Fibroblast of mammary gland (primary cell): Measurements from ENCODE around the gene MRPS15.
"Not testable (repeated sequence)": the region's sequence is repeated elsewhere in the genome, so short reads cannot be mapped to it uniquely, and the experiment has no call there.

Experiments used
- DNase-seq: peaks from one replicate; pipeline ENCODE4 v3.0.0-alpha.2; 2010; ENCODE audit warnings: low read depth
- H3K4me3 ChIP-seq: 2 replicates; pipeline ENCODE4 v1.5.1; 2011; ENCODE audit warnings: low read depth, mild to moderate bottlenecking, low read length, moderate library complexity; ENCODE audit not compliant: control insufficient read depth
- CTCF ChIP-seq: conservative IDR thresholded peaks from 2 replicates; pipeline ENCODE4 v1.5.1; 2011; ENCODE audit warnings: low read depth, low read length, inconsistent platforms; ENCODE audit not compliant: control insufficient read depth, insufficient read depth

The MRPS15 gene

GRCh38 chr1:36493524-36493923 is 29.3 kb upstream of the MRPS15 start:
- TF ChIP-seq CTCF: no peak
- no peak overlapping the region for H3K4me3 ChIP-seq
- DNase-seq: no peak

- no peak overlapping the region for H3K4me3 ChIP-seq
- no peak for DNase-seq
- TF ChIP-seq CTCF: no peak
Measured at GRCh38 chr1:36492491-36492890, 28.3 kb upstream of the MRPS15 start.

DNA sequence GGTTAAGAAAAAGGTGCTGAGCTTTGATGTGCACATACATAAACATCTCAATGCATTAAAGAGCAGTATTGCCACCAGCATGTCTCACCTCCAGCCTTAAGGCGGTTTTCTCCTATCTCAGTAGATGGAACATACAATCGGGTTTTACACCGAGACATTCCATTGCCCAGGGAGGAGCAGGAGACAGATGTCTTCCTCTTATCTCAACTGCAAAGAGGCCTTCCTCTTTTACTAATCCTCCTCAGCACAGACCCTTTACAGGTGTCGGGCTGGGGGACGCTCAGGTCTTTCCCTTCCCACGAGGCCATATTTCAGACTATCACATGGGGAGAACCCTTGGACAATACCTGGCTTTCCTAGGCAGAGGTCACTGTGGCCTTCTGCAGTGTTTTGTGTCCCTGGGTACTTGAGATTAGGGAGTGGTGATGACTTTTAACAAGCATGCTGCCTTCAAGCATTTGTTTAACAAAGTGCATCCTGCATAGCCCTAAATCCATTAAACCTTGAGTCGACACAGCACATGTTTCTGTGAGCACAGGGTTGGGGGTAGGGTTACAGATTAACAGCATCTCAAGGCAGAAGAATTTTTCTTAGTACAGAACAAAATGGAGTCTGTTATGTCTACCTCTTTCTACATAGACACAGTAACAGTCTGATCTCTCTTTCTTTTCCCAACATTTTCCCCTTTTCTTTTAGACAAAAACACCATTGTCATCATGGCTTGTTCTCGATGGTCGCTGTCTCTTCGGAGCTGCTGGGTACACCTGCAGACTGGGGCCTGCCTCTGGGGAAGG is 25.3 kb upstream of the MRPS15 start:
- not testable (repeated sequence) for DNase-seq, H3K4me3 ChIP-seq

DNA sequence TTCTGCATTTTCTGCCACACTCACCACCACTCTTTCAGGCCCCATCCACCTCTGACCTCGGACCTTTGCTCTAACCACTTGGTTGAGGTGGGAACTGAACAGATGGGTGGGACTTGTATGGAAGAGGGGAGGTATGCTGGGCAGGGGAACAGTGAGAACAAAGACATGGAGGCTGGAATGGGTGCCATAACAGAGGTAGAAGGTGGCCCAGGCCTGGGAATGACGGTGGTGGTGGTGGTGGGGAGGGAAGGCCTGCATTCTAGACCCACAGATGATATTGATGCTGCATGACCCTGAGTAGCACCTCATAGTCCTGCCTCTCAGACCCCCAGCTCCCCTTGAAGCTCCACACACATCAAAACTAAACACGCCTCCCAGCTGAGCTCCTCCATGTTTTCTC is 23.7 kb upstream of the MRPS15 start:
- no peak overlapping the region for H3K4me3 ChIP-seq
- no peak for TF ChIP-seq CTCF
- DNase-seq: no peak

DNA sequence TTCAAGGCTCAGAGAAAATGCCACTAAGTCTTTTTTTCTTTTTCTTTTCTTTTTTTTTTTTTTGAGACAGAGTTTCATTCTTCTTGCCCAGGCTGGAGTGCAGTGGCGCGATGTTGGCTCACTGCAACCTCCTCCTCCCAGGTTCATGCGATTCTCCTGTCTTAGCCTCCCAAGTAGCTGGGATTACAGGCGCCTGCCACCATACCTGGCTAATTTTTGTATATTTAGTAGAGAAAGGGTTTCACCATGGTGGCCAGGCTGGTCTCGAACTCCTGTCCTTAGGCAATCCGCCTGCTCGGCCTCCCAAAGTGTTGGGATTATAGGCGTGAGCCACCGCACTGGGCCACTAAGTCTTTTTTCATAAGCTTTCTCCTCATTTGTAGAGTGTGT is 23.1 kb upstream of the MRPS15 start:
- not testable (repeated sequence) for H3K4me3 ChIP-seq, DNase-seq

- DNase-seq: no peak
- TF ChIP-seq CTCF: no peak
- H3K4me3 ChIP-seq: no peak overlapping the region
Measured at GRCh38 chr1:36486439-36487335, 22.5 kb upstream of the MRPS15 start.

DNA sequence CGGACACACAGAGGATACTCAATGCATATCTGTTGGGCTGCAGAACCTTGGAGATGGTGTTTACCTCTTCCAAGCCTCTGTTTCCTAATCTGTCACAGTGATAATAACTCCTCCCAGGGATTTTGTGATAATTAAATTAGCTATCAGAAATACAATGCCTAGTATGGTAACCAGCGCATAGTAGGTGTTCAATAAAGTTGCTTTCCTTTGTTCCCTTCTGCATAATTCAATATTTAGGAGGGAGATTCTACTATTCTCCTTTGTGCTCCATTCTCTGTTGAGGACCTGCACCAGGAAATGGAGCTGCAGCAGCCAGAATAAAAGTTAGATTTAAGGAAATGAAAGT is 21.9 kb upstream of the MRPS15 start:
- no peak for TF ChIP-seq CTCF
- no peak overlapping the region for H3K4me3 ChIP-seq

GRCh38 chr1:36484099-36484498 is 19.9 kb upstream of the MRPS15 start:
- no peak for TF ChIP-seq CTCF
- DNase-seq: no peak
- no peak overlapping the region for H3K4me3 ChIP-seq

More for the DNA sequence above, 21.9 kb upstream of the MRPS15 start:
- DNase-seq: no peak
